H1 (cell line): ENCODE measurements around the gene ARHGAP6.

Experiments
- CHD7 ChIP-seq: fragments of 300-600 bp; sonication (generic); IDR thresholded peaks from 2 replicates; pipeline ENCODE4 v1.7.1; 2012; ENCODE audit warnings: low read length, moderate library complexity, mild to moderate bottlenecking, inconsistent platforms; ENCODE audit not compliant: insufficient replicate concordance
- CTCF ChIP-seq, 3 experiments: IDR thresholded peaks; 1 replicate in 2 of 3; 2 replicates in 1 of 3; pipeline versions ENCODE4 v1.5.1 to v1.6.1; 2011; ENCODE audit warnings: low read length in 3 of 3, mild to moderate bottlenecking in 3 of 3, inconsistent platforms in 2 of 3, low read depth in 1 of 3, moderate library complexity in 1 of 3; ENCODE audit not compliant: insufficient read depth in 1 of 3; ENCODE audit errors: control extremely low read depth in 1 of 3
- EP300 ChIP-seq, 2 experiments: IDR thresholded peaks; 1 replicate in 1 of 2; 2 replicates in 1 of 2; pipeline ENCODE4 v1.6.1; 2011 to 2012; ENCODE audit warnings: low read depth in 2 of 2, low read length in 2 of 2, mild to moderate bottlenecking in 2 of 2, borderline replicate concordance in 1 of 2, inconsistent platforms in 1 of 2, moderate library complexity in 1 of 2
- EZH2 ChIP-seq: fragments of 200-600 bp; sonication (generic); IDR thresholded peaks from 2 replicates; pipeline ENCODE4 v1.7.1; 2012; ENCODE audit warnings: low read depth, mild to moderate bottlenecking, moderate library complexity, low read length, inconsistent platforms; ENCODE audit not compliant: severe bottlenecking
- JUND ChIP-seq: IDR thresholded peaks from 2 replicates; pipeline ENCODE4 v1.6.1; 2011; ENCODE audit warnings: mild to moderate bottlenecking, improper control_type of control experiment, low read length
- TAF7 ChIP-seq: optimal IDR thresholded peaks from 2 replicates; pipeline ENCODE3; 2011; ENCODE audit warnings: low read depth, mild to moderate bottlenecking, inconsistent platforms, low read length, moderate library complexity, borderline replicate concordance
- ZNF274 ChIP-seq: IDR thresholded peaks from 2 replicates; pipeline ENCODE4 v1.7.0; 2012; ENCODE audit warnings: low read length, borderline replicate concordance; ENCODE audit errors: extremely low read depth

- no peak for TF ChIP-seq CHD7
- TF ChIP-seq JUND = no peak
- TF ChIP-seq EZH2 = no peak
- TF ChIP-seq CTCF (IDR thresholded peaks at IDR 0.05; ENCODE audit: control extremely low read depth in 1 of 3, insufficient read depth in 1 of 3, low read depth in 1 of 3, low read length in 3 of 3) = no peak
- TF ChIP-seq ZNF274 = no peak
- no peak for TF ChIP-seq TAF7
- no peak for TF ChIP-seq EP300 (IDR thresholded peaks at IDR 0.05; ENCODE audit: borderline replicate concordance in 1 of 2, low read depth in 2 of 2, low read length in 2 of 2)
Observed at GRCh38 chrX:11431786-11432185, 233.9 kb downstream of the ARHGAP6 start.
